T-cell (primary cell): ENCODE results near the gene KNTC1. TPM values are rescaled to one million over a fixed set of nuclear protein-coding genes. Genes with fewer than 3 reads are reported as not detected.
"Not testable (repeated sequence)": the region's sequence is repeated elsewhere in the genome, so short reads cannot be mapped to it uniquely, and the experiment has no call there.

Experiments used
- ATAC-seq, 4 experiments: fragments of 200-7000 bp in 3 of 4; fragments of 150-1000 bp in 1 of 4; cut with Tn5 transposase; replicated peaks in 1 of 4; 1 replicate in 3 of 4; 2 replicates in 1 of 4; pipeline ENCODE4 v1.10.0; 2021; ENCODE audit warnings: moderate library complexity in 3 of 4, mild to moderate bottlenecking in 2 of 4, moderate number of reproducible peaks in 1 of 4
- CTCF ChIA-PET, 2 donors: fragments of 300-600 bp; sonication (Branson Sonifier 250); formaldehyde crosslinking; loops; one replicate each; lab custom pipeline; 2022; ENCODE audit warnings: antibody characterized with exemption in 2 of 2; lab: Charles Lee
- POLR2A ChIA-PET, 2 donors: fragments of 300-600 bp; sonication (Branson Sonifier 250); formaldehyde crosslinking; loops; one replicate each; lab custom pipeline; 2022; ENCODE audit warnings: antibody characterized with exemption in 2 of 2; lab: Charles Lee
- DNase-seq, 35 experiments: peaks; one replicate each; pipeline versions ENCODE4 v3.0.0 to v3.0.0-alpha.2; 2013 to 2023
- H3K27ac ChIP-seq: one replicate; pipeline ENCODE4 v1.5.1; 2013; ENCODE audit warnings: low read length
- H3K27me3 ChIP-seq, 2 experiments: replicated peaks in 1 of 2; 1 replicate in 1 of 2; 2 replicates in 1 of 2; pipeline versions ENCODE4 v1.6.1 to v1.7.0; 2013; ENCODE audit warnings: low read length in 1 of 2, mixed read lengths in 1 of 2; ENCODE audit not compliant: control insufficient read depth in 2 of 2, insufficient read depth in 2 of 2; ENCODE audit errors: extremely low read depth in 1 of 2
- H3K36me3 ChIP-seq, 2 donors: 1 replicate in 1 of 2; 2 replicates in 1 of 2; pipeline versions ENCODE4 v1.6.1 to v1.7.0; 2013; ENCODE audit warnings: low read length in 1 of 2; ENCODE audit not compliant: control insufficient read depth in 2 of 2, insufficient read depth in 1 of 2; ENCODE audit errors: extremely low read depth in 1 of 2
- H3K4me1 ChIP-seq, 2 experiments: 1 replicate in 1 of 2; 2 replicates in 1 of 2; pipeline versions ENCODE4 v1.6.1 to v1.7.0; 2013; ENCODE audit warnings: low read length in 2 of 2, mixed read lengths in 1 of 2; ENCODE audit not compliant: insufficient read depth in 2 of 2, control insufficient read depth in 1 of 2; ENCODE audit errors: extremely low read depth in 1 of 2
- H3K4me3 ChIP-seq, 2 donors: 1 replicate in 1 of 2; 2 replicates in 1 of 2; pipeline versions ENCODE4 v1.5.1 to v1.7.0; 2013; ENCODE audit warnings: mild to moderate bottlenecking in 2 of 2, low read length in 1 of 2, moderate library complexity in 1 of 2; ENCODE audit not compliant: control insufficient read depth in 1 of 2; ENCODE audit errors: extremely low read depth in 1 of 2
- H3K9me3 ChIP-seq: 2 replicates; pipeline ENCODE4 v1.7.0; 2013
- H3K27ac Mint-ChIP-seq, 2 donors: one replicate each; pipeline ENCODE4 v1.8.0; 2020 to 2021; ENCODE audit warnings: mild to moderate bottlenecking in 2 of 2, mixed read lengths in 2 of 2
- H3K27me3 Mint-ChIP-seq, 2 donors: one replicate each; pipeline ENCODE4 v1.8.0; 2021 to 2022; ENCODE audit warnings: mixed read lengths in 2 of 2
- H3K36me3 Mint-ChIP-seq: one replicate; pipeline ENCODE4 v1.8.0; 2021; ENCODE audit warnings: mixed read lengths
- H3K4me1 Mint-ChIP-seq, 3 donors: one replicate each; pipeline ENCODE4 v1.8.0; 2020 to 2022; ENCODE audit warnings: mixed read lengths in 3 of 3, mild to moderate bottlenecking in 1 of 3
- H3K4me3 Mint-ChIP-seq, 3 donors: one replicate each; pipeline ENCODE4 v1.8.0; 2020 to 2022; ENCODE audit warnings: mild to moderate bottlenecking in 3 of 3, mixed read lengths in 3 of 3, moderate library complexity in 3 of 3
- H3K9me3 Mint-ChIP-seq, 3 donors: one replicate each; pipeline ENCODE4 v1.8.0; 2020 to 2022; ENCODE audit warnings: mixed read lengths in 3 of 3
- WGBS: methylation state at CpG from one replicate; pipeline ENCODE4 v1.1.5; 2013; ENCODE audit warnings: missing lambda C conversion rate; ENCODE audit not compliant: insufficient coverage; 5-methylcytosine and 5-hydroxymethylcytosine counted together
- total RNA-seq, 35 experiments: library from RNA in 6 of 35; stranded (reverse) in 6 of 35; fragments of 120-200 nt in 1 of 35; gene quantifications; one replicate each; pipeline versions ENCODE4 v1.2.1 to v1.2.4 and lab custom pipeline; 2013 to 2026

The KNTC1 gene
- total RNA-seq (10 to 100 TPM; 26.2 to 35.7 (median 29.2) TPM), total RNA-seq (lab: John Stamatoyannopoulos, UW) (19.3 to 214 (median 56.8) reads per million in 29 experiments)
- 27.2 TPM for total RNA-seq (2013)

- Mint-ChIP-seq H3K27me3 (no peaks in the 10 kb centered on the region), H3K4me3 (no peak within 1 kb of the TSS), H3K9me3 (no peaks in the 10 kb centered on the region), H3K36me3 (peaks cover 23% of the 10 kb centered on the region), H3K4me1 (peaks cover 32 to 33% (median 33%) of the 10 kb centered on the region in 3 donors), H3K27ac (no peak within 1 kb of the TSS)
- Histone ChIP-seq H3K27me3 (no peaks in the 10 kb centered on the region), H3K9me3 (no peaks in the 10 kb centered on the region), H3K4me1 (peaks cover 17 to 34% of the 10 kb centered on the region in 2 experiments), H3K4me3 (peak within 1 kb of the TSS; percentile 88 to 95), H3K36me3 (peaks cover 17 to 19% of the 10 kb centered on the region in 2 donors), H3K27ac (peak within 1 kb of the TSS; percentile 99)
- POLR2A ChIA-PET: interaction anchor here (0.5 to 3.0 kb wide), 15 partner anchors 10 to 1955 kb away, joined by 3 to 34 read pairs (median 5); partner anchors contain the start of genes ZCCHC8 (in 2 of the 2) and DIABLO (in 1 of the 2)
- CTCF ChIA-PET: interaction anchor here in 1 of 2 donors (0.6 to 2.8 kb wide), 2 partner anchors 26 to 857 kb away, joined by 3 to 12 read pairs; partner anchors contain the start of genes KMT5A and ZCCHC8
- DNase-seq: peak; percentile 92 to 100 (median 98)
- ATAC-seq: peak; percentile 90 to 96 (median 92)
- WGBS: under 1% methylated on average over 50 of the region's 51 CpGs
Measured at GRCh38 chr12:122526683-122527477, at the start of gene KNTC1, which contains the start of gene RSRC2. Gene KNTC1 (plus strand): TSS chr12:122527249. CDS start chr12:122530064, 2,815 bp downstream. Gene RSRC2 (minus strand): TSS chr12:122526936. CDS start chr12:122526853, 83 bp downstream.

- Mint-ChIP-seq H3K4me1 (peaks cover 0 to 3% (median 2%) of the 10 kb centered on the region in 3 donors), H3K27ac (no peak overlapping the region), H3K4me3 (no peak overlapping the region), H3K36me3 (peaks cover 59% of the 10 kb centered on the region), H3K9me3 (no peaks in the 10 kb centered on the region), H3K27me3 (no peaks in the 10 kb centered on the region)
- H3K27ac ChIP-seq: no peak overlapping the region
- ChIA-PET POLR2A (interaction anchor here (0.7 kb wide), 2 partner anchors 82 to 94 kb away, joined by 4 to 6 read pairs; no protein-coding TSS in a partner anchor), CTCF (no interaction called here)
- 98% methylated on average over 7 of the region's 8 CpGs for WGBS
- H3K4me1 ChIP-seq: no peaks in the 10 kb centered on the region
- DNase-seq (no peak), ATAC-seq (no peak)
- H3K9me3 ChIP-seq: no peaks in the 10 kb centered on the region
- H3K27me3 ChIP-seq: no peaks in the 10 kb centered on the region
- no peak overlapping the region for H3K4me3 ChIP-seq
- H3K36me3 ChIP-seq: peaks cover 3 to 86% of the 10 kb centered on the region in 2 donors
Measured at GRCh38 chr12:122480753-122481152, 46.3 kb upstream of the KNTC1 start.

GRCh38 chr12:122481861-122482260 lies 45.2 kb upstream of the KNTC1 start:
- no peak overlapping the region for H3K27ac Mint-ChIP-seq
- WGBS: 100% methylated on average over 2 of the region's 6 CpGs
- H3K27ac ChIP-seq: no peak overlapping the region
- POLR2A ChIA-PET: no interaction called here
- no peaks in the 10 kb centered on the region for H3K4me1 ChIP-seq
- no peaks in the 10 kb centered on the region for H3K9me3 ChIP-seq
- no peak for DNase-seq
- H3K27me3 ChIP-seq: no peaks in the 10 kb centered on the region
- peaks cover 2 to 83% of the 10 kb centered on the region in 2 donors for H3K36me3 ChIP-seq
- no peaks in the 10 kb centered on the region for H3K27me3 Mint-ChIP-seq
- peaks cover 55% of the 10 kb centered on the region for H3K36me3 Mint-ChIP-seq
- H3K4me3 ChIP-seq: no peak overlapping the region
- ATAC-seq: no peak
- no peak overlapping the region for H3K4me3 Mint-ChIP-seq
- CTCF ChIA-PET: no interaction called here
- no peaks in the 10 kb centered on the region for H3K9me3 Mint-ChIP-seq
- peaks cover 0 to 3% (median 2%) of the 10 kb centered on the region in 3 donors for H3K4me1 Mint-ChIP-seq

GRCh38 chr12:122483969-122484368 lies 43.1 kb upstream of the KNTC1 start:
- DNase-seq: no peak
- Histone ChIP-seq H3K27me3 (no peaks in the 10 kb centered on the region), H3K27ac (no peak overlapping the region), H3K4me3 (no peak overlapping the region), H3K9me3 (no peaks in the 10 kb centered on the region), H3K36me3 (peaks cover 2 to 84% of the 10 kb centered on the region in 2 donors), H3K4me1 (no peaks in the 10 kb centered on the region)
- POLR2A ChIA-PET: interaction anchor here (0.6 to 0.8 kb wide), 3 partner anchors 15 to 797 kb away, joined by 3 to 4 read pairs (median 3); no protein-coding TSS in a partner anchor
- no peak for ATAC-seq
- CTCF ChIA-PET: interaction anchor here in 1 of 2 donors (0.6 kb wide), 1 partner anchor 84 kb away, joined by 3 read pairs; no protein-coding TSS in a partner anchor
- Mint-ChIP-seq H3K4me1 (peaks cover 0 to 3% (median 2%) of the 10 kb centered on the region in 3 donors), H3K9me3 (no peaks in the 10 kb centered on the region), H3K4me3 (no peak overlapping the region), H3K27ac (peak overlapping the region in 1 of 2 donors; percentile 4), H3K36me3 (peaks cover 49% of the 10 kb centered on the region), H3K27me3 (no peaks in the 10 kb centered on the region)
- 100% methylated on average over 1 of the region's 5 CpGs for WGBS

GRCh38 chr12:122484385-122484784 lies 42.7 kb upstream of the KNTC1 start:
- ATAC-seq, H3K4me1 ChIP-seq, DNase-seq, H3K9me3 Mint-ChIP-seq, H3K4me3 Mint-ChIP-seq, H3K4me1 Mint-ChIP-seq, H3K27ac ChIP-seq, H3K4me3 ChIP-seq, H3K27me3 Mint-ChIP-seq, H3K9me3 ChIP-seq, H3K27me3 ChIP-seq: not testable (repeated sequence)
- peaks cover 2 to 84% of the 10 kb centered on the region in 2 donors for H3K36me3 ChIP-seq
- ChIA-PET CTCF (interaction anchor here in 1 of 2 donors (0.6 kb wide), 2 partner anchors 85 to 681 kb away, joined by 3 to 4 read pairs; no protein-coding TSS in a partner anchor), POLR2A (interaction anchor here (0.6 to 0.8 kb wide), 4 partner anchors 14 to 798 kb away, joined by 3 to 4 read pairs (median 3); no protein-coding TSS in a partner anchor)
- peaks cover 50% of the 10 kb centered on the region for H3K36me3 Mint-ChIP-seq
- WGBS: 100% methylated on average over 1 of the region's 1 CpG
- peak overlapping the region in 1 of 2 donors; percentile 52 for H3K27ac Mint-ChIP-seq

- H3K27ac Mint-ChIP-seq, DNase-seq, H3K4me1 Mint-ChIP-seq, H3K4me1 ChIP-seq, H3K9me3 Mint-ChIP-seq, H3K4me3 ChIP-seq, H3K27me3 Mint-ChIP-seq, H3K4me3 Mint-ChIP-seq, ATAC-seq, CTCF ChIA-PET, H3K27ac ChIP-seq, H3K9me3 ChIP-seq, H3K27me3 ChIP-seq: not testable (repeated sequence)
- peaks cover 52% of the 10 kb centered on the region for H3K36me3 Mint-ChIP-seq
- no CpG with 5 or more reads among the region's 6 CpGs for whole genome bisulfite sequencing
- POLR2A ChIA-PET: interaction anchor here (0.6 to 1.1 kb wide), 2 partner anchors 31 to 595 kb away, joined by 4 to 6 read pairs; no protein-coding TSS in a partner anchor
- peaks cover 0 to 81% of the 10 kb centered on the region in 2 donors for H3K36me3 ChIP-seq
Measured at GRCh38 chr12:122486360-122486759, 40.7 kb upstream of the KNTC1 start.
